IPS-18a (cell line): Measurements from ENCODE around the gene OR6T1.

ENCODE experiments used
- H3K27ac ChIP-seq: one replicate; pipeline ENCODE4 v1.5.1; 2013; ENCODE audit warnings: low read length
- H3K27me3 ChIP-seq: one replicate; pipeline ENCODE4 v1.6.1; 2013; ENCODE audit warnings: mild to moderate bottlenecking, low read length; ENCODE audit not compliant: control insufficient read depth, insufficient read depth
- H3K36me3 ChIP-seq: one replicate; pipeline ENCODE4 v1.6.1; 2013; ENCODE audit warnings: low read depth, low read length; ENCODE audit not compliant: control insufficient read depth
- H3K4me1 ChIP-seq: one replicate; pipeline ENCODE4 v1.6.1; 2013; ENCODE audit warnings: low read depth, low read length; ENCODE audit not compliant: control insufficient read depth
- H3K4me3 ChIP-seq: one replicate; pipeline ENCODE4 v1.5.1; 2013; ENCODE audit warnings: low read length
- H3K9ac ChIP-seq: one replicate; pipeline ENCODE4 v1.6.1; 2013; ENCODE audit warnings: mild to moderate bottlenecking, low read length, moderate library complexity
- H3K9me3 ChIP-seq: one replicate; pipeline ENCODE4 v1.6.1; 2013; ENCODE audit warnings: low read depth, low read length; ENCODE audit not compliant: control insufficient read depth

Gene OR6T1

GRCh38 chr11:123943738-123944137 is at the start of gene OR6T1:
Gene OR6T1 (minus strand): TSS chr11:123943838. CDS start chr11:123943838, 0 bp downstream.
- Histone ChIP-seq H3K27ac (no peak within 1 kb of the TSS), H3K4me1 (no peaks in the 10 kb centered on the region), H3K9me3 (no peaks in the 10 kb centered on the region), H3K27me3 (no peaks in the 10 kb centered on the region), H3K4me3 (no peak within 1 kb of the TSS), H3K9ac (no peak within 1 kb of the TSS), H3K36me3 (no peaks in the 10 kb centered on the region)

GRCh38 chr11:123979311-123979710 is 35.7 kb upstream of the OR6T1 start:
- no peaks in the 10 kb centered on the region for H3K27me3 ChIP-seq
- H3K9me3 ChIP-seq = no peaks in the 10 kb centered on the region
- H3K4me1 ChIP-seq = no peaks in the 10 kb centered on the region
- H3K9ac ChIP-seq = no peak overlapping the region
- no peak overlapping the region for H3K27ac ChIP-seq
- no peaks in the 10 kb centered on the region for H3K36me3 ChIP-seq
- no peak overlapping the region for H3K4me3 ChIP-seq

GRCh38 chr11:123977731-123978347 is 34.2 kb upstream of the OR6T1 start, which contains the start of gene OR10S1:
Gene OR10S1 (minus strand): TSS chr11:123977781. CDS start chr11:123977664, 117 bp downstream.
- H3K9ac ChIP-seq = no peak within 1 kb of the TSS
- H3K36me3 ChIP-seq = no peaks in the 10 kb centered on the region
- H3K9me3 ChIP-seq = no peaks in the 10 kb centered on the region
- no peaks in the 10 kb centered on the region for H3K4me1 ChIP-seq
- H3K27me3 ChIP-seq = no peaks in the 10 kb centered on the region
- no peak within 1 kb of the TSS for H3K4me3 ChIP-seq
- no peak within 1 kb of the TSS for H3K27ac ChIP-seq

GRCh38 chr11:123976770-123977560 is 33.3 kb upstream of the OR6T1 start:
- no peak overlapping the region for H3K9ac ChIP-seq
- H3K36me3 ChIP-seq = no peaks in the 10 kb centered on the region

GRCh38 chr11:123973816-123974215 is 30.2 kb upstream of the OR6T1 start:
- no peaks in the 10 kb centered on the region for H3K4me1 ChIP-seq
- no peaks in the 10 kb centered on the region for H3K9me3 ChIP-seq
- no peaks in the 10 kb centered on the region for H3K36me3 ChIP-seq
- no peak overlapping the region for H3K4me3 ChIP-seq
- no peak overlapping the region for H3K27ac ChIP-seq
- no peaks in the 10 kb centered on the region for H3K27me3 ChIP-seq
- H3K9ac ChIP-seq = no peak overlapping the region

More at GRCh38 chr11:123976770-123977560, 33.3 kb upstream of the OR6T1 start:
- Histone ChIP-seq H3K9me3 (no peaks in the 10 kb centered on the region), H3K27ac (no peak overlapping the region), H3K4me3 (no peak overlapping the region), H3K4me1 (no peaks in the 10 kb centered on the region), H3K27me3 (no peaks in the 10 kb centered on the region)

- Histone ChIP-seq H3K9me3 (no peaks in the 10 kb centered on the region), H3K36me3 (no peaks in the 10 kb centered on the region), H3K27ac (no peak overlapping the region), H3K4me1 (no peaks in the 10 kb centered on the region), H3K27me3 (no peaks in the 10 kb centered on the region), H3K9ac (no peak overlapping the region), H3K4me3 (no peak overlapping the region)
Observed at GRCh38 chr11:123956752-123957151, 13.1 kb upstream of the OR6T1 start.

- H3K27me3 ChIP-seq = no peaks in the 10 kb centered on the region
- no peak overlapping the region for H3K9ac ChIP-seq
- H3K27ac ChIP-seq = no peak overlapping the region
- no peaks in the 10 kb centered on the region for H3K9me3 ChIP-seq
- H3K4me3 ChIP-seq = no peak overlapping the region
- H3K4me1 ChIP-seq = no peaks in the 10 kb centered on the region
- H3K36me3 ChIP-seq = no peaks in the 10 kb centered on the region
Observed at GRCh38 chr11:123945132-123945531, 1.5 kb upstream of the OR6T1 start.

GRCh38 chr11:123942413-123942812 is 1.2 kb downstream of the OR6T1 start:
- no peak overlapping the region for H3K27ac ChIP-seq
- no peaks in the 10 kb centered on the region for H3K36me3 ChIP-seq

GRCh38 chr11:123939317-123939716 is 4.3 kb downstream of the OR6T1 start, which contains the start of gene OR4D5:
Gene OR4D5 (plus strand): TSS chr11:123939617. CDS start chr11:123939617, 0 bp downstream.
- H3K36me3 ChIP-seq = no peaks in the 10 kb centered on the region
- no peak within 1 kb of the TSS for H3K9ac ChIP-seq
- no peak within 1 kb of the TSS for H3K27ac ChIP-seq
- no peaks in the 10 kb centered on the region for H3K4me1 ChIP-seq
- no peaks in the 10 kb centered on the region for H3K9me3 ChIP-seq
- H3K27me3 ChIP-seq = no peaks in the 10 kb centered on the region
- H3K4me3 ChIP-seq = no peak within 1 kb of the TSS

More at GRCh38 chr11:123942413-123942812, 1.2 kb downstream of the OR6T1 start:
- no peak overlapping the region for H3K9ac ChIP-seq
- H3K4me3 ChIP-seq = no peak overlapping the region
- no peaks in the 10 kb centered on the region for H3K4me1 ChIP-seq
- no peaks in the 10 kb centered on the region for H3K27me3 ChIP-seq
- H3K9me3 ChIP-seq = no peaks in the 10 kb centered on the region

- no peak overlapping the region for H3K27ac ChIP-seq
Observed at GRCh38 chr11:123924027-123924426, 19.6 kb downstream of the OR6T1 start.

GRCh38 chr11:123920943-123921342 is 22.7 kb downstream of the OR6T1 start:
- no peaks in the 10 kb centered on the region for H3K36me3 ChIP-seq
- H3K4me1 ChIP-seq = no peaks in the 10 kb centered on the region
- no peaks in the 10 kb centered on the region for H3K9me3 ChIP-seq
- no peak overlapping the region for H3K9ac ChIP-seq
- no peak overlapping the region for H3K27ac ChIP-seq
- no peaks in the 10 kb centered on the region for H3K27me3 ChIP-seq
- H3K4me3 ChIP-seq = no peak overlapping the region

More at GRCh38 chr11:123924027-123924426, 19.6 kb downstream of the OR6T1 start:
- Histone ChIP-seq H3K9ac (no peak overlapping the region), H3K4me3 (no peak overlapping the region), H3K9me3 (no peaks in the 10 kb centered on the region), H3K4me1 (no peaks in the 10 kb centered on the region), H3K27me3 (no peaks in the 10 kb centered on the region), H3K36me3 (no peaks in the 10 kb centered on the region)
